Occipital lobe (tissue), 2 donors: Measurements from ENCODE around the gene SETDB2. TPM values are rescaled to one million over a fixed set of nuclear protein-coding genes. Genes with fewer than 3 reads are reported as not detected.

Experiments used
- DNase-seq: peaks from one replicate; lab custom pipeline; 2025; lab: John Stamatoyannopoulos, UW
- total RNA-seq: library from RNA; depleted of rRNA; stranded (reverse); fragments of >200 nt; gene quantifications from one replicate; pipeline ENCODE4 v1.2.3, GENCODE V29; 2014

SETDB2 gene
- total RNA-seq, 1 donor from 2014 or later = 20.7 TPM

DNA sequence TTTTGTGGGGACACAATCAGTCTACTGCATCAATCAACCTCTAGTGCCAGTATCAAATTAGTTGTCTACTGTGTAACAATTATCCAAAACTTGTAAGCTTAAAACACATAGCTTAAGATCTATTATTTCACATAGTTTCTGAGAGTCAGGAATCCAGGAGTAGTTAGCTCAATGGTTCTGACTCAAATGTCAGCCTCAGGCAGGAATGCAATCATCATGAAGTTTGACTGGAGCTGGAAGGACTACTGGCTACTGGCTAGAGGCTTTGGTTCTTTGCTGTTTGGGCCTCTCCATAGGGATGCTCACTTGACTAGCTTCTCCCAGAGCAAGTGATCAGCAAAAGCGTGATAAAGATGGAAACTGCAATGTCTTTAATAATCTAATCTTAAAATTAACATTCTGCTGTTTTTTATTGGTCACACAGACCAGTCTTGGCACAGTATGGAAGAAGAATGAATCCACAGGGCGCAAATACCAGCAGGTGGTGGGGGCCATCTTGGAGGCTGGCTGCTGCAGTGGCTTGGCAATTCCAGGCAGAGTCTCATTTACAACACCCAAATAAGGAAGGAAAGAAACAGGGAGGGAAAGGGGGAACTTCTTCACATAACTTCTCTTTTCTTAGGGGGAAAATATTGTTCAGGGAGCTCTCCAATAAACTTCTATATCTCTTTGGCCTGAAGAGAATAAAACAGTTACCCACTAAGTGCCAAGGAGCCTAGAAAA is 15.9 kb upstream of the SETDB2 start:
- DNase-seq = no peak

DNA sequence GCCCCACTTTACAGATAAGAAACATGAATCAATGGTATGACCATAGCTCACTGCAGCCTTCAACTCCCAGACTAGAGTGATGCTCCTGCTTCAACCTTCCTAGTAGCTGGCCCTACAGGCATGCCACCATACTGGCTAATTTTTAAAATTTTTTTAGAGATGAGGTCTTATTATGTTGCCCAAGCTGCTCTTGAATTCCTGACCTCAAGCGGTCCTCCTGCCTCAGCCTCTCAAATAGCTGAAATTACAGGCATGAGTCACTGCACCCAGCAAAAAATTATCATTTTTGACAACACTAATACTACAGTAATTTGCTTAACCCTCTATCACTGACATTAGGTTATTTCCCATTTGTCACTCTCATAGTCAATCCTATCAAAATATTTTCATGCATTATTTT is 15.0 kb upstream of the SETDB2 start:
- DNase-seq = no peak

DNA sequence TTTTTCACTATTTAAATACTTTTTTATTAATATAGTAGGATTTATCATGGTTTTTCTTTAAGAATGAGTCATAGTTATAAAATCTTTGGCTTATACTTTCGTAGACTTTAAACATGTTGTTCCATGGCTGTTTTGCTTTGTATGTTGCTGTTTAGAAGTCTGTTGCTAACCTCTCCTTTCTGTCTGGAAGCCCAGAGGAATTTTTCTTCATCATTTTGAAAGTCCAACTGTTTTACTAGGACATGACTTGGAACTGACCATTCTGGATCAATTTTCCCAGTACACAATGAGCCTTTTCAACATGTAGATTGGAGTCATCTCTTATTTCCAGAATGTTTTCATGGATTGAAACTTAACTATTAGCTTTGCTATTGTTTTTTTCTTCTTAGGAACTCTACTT is 8.1 kb upstream of the SETDB2 start:
- DNase-seq = no peak

DNA sequence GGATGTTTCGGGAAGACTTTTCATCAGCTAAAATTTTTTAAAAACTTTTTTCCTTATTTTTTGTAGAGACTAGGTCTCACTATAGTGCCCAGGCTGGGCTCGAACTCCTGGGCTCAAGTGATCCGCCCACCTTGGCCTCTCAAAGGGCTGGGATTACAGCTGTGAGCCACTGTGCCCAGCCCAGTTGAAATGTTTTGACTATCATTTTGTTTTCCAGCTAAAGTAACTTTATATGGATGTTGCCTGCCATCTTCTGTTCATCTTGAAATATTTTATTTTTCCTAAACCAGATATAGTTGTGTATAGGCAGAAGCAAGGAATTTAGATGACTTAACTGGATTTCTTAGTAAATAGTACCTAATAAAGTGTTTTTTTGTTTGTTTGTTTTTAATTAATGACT is 7.2 kb upstream of the SETDB2 start:
- no peak for DNase-seq

DNA sequence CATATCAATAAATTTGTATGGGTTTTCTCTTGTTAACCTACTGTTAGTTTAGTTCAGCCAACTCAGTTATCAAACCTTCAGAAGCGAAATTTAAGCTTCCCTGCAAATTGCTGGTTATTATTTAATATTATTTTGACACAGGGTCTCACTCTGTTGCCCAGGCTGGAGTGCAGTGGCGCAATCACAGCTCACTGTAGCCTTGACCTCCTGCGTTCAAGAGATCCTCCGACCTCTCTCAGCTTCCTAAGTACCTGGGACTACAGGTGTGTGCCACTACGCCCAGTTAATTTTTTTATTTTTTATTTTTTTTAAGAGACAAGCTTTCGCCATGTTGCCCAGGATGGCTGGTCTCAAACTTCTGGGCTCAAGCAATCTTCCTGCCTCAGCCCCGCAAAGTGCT is 6.4 kb upstream of the SETDB2 start:
- DNase-seq = no peak

DNA sequence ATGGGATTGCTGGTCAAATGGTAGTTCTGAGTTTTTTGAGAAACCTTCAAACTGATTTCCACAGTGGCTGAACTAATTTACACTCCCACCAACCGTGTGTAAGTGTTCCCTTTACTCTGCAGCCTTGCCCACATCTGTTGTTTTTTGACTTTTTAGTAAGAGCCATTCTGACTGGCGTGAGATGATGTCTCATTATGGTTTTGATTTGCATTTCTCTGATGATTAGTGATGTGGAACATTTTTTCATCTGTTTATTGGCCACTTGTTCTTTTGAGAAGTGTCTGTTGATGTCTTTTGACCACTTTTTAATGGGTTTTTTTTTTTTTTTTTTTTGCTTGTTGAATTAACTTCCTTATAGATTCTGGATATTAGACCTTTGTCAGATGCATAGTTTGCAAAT is 4.5 kb upstream of the SETDB2 start:
- no peak for DNase-seq

DNA sequence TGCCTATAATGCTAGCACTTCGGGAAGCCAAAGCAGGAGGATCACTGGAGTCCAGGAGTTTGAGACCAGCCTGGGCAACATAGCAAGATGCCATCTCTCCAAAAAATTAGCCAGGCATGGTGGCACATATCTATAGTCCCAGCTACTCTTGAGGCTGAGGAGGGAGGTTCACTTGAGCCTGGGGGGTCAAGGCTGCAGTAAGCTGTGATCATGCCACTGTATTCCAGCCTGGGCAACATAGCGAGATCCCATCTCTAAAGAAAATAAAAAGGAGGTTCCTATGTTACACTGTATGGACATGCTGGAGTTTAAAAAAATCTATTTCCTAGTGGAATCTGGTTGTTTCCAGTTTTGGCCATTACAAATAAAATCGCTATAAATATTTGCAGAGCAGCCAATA is 2.8 kb upstream of the SETDB2 start:
- DNase-seq = no peak

DNA sequence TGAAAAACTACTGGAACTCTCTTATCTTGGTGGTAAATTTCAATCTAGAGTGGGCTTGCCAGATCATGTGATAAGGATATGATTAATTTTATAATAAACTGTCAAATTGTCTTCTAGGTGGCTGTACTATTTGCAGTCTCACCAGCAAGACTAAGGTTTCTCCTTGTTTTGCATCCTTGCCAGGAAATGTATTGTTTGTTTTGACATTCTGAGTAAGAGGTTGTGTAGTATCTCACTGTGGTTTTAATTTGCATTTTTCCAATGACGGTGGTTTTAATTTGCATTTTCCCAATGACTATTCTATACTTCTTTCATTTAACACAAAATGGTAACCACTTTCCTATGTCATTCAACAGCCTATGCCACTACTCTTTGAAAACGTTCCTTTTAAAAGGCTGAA is 2.2 kb upstream of the SETDB2 start:
- no peak for DNase-seq

DNA sequence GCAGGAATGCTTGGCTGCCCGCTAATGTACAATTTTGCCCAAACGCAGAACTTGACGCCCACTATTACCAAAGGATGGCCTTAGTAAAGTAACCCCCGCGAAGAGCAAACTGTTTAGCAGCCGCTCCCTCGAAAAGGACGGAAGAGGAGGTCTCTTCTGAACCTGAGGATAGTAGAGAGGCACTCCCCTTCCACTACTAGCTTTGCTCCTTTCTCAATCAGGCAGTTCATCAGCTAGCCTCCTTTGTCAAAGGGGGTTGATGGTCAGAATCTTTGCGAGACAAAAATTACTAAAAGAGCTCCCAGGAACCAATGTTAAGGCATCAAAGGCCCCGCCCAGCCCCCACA is 744 bp upstream of the SETDB2 start:
- DNase-seq = peak; percentile 46

DNA sequence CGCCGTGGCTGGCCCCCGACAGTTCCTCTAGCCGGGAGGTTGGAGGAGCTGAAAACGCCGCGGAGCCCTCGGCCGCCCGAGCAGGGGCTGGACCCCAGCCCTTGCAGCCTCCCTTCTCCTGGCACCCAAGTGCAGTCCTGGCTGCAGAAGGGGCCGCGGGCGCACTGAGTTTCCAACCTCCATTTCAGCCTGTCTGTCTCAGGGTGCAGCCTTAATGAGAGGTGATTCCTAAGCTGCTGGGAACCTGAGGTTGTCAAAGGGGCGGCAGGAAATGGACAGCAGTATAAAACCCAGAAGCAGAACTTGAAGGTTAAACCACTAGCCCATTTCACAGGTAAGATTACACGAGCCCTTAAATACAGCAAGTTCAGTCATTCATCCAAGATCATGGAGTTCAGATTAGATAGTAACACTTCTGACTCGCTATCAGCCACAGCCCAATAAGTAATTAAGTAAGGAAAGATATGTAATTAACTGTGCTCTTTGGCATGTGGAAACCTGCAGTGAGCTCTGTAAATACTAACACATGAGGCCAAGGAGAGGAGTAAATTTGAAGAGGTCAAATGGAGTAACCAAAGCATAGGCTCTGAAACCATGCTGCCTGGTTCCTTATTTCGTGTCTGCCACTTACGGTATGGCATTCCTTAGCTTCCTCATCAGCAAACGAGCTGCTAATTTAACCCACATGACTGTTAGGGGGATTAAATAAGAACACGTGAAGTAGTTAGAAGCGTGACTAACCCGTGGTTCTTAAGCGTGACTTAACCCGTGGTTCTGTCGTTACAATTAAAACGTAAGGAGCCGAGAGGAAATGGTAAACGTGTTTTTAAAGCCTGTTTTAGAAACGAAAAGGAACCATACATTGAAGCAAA is 686 bp downstream of the SETDB2 start:
- DNase-seq = no peak

DNA sequence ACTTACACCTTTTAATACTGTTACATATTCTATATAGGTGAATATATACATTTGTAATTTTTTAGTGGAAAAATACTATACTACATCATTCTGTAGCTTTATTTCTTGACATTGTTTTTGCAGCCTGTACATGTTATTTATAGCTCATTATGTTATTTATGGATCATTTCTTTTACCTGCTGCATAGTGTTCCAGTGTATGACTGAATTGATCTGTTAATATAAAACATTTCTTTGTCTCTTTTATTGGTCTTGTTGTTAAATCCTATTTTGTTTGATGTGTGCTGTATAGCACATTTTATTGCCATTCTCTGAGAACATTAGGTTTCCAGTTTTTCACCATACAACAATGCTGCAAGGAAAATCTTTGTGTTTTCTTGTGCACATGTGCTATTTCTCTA is 2.4 kb downstream of the SETDB2 start:
- no peak for DNase-seq

DNA sequence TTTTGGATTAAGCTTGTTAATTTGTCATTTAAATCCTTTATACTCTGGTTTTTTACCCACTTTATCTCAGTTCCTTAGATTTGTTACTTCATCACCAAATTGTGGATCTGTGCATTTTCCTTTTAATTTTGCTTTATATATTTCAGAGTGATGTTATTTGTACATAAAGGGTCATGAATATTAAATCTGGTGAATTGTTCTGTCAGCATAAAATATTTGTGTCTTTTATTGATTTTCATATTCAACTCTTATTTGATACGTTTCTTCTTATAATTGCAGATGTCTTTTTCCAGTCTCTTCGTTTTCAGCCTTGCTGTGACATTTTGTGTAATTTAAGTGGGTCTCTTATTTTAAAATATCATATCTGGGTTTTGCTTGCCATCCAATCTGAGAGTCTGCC is 4.7 kb downstream of the SETDB2 start:
- DNase-seq = no peak

DNA sequence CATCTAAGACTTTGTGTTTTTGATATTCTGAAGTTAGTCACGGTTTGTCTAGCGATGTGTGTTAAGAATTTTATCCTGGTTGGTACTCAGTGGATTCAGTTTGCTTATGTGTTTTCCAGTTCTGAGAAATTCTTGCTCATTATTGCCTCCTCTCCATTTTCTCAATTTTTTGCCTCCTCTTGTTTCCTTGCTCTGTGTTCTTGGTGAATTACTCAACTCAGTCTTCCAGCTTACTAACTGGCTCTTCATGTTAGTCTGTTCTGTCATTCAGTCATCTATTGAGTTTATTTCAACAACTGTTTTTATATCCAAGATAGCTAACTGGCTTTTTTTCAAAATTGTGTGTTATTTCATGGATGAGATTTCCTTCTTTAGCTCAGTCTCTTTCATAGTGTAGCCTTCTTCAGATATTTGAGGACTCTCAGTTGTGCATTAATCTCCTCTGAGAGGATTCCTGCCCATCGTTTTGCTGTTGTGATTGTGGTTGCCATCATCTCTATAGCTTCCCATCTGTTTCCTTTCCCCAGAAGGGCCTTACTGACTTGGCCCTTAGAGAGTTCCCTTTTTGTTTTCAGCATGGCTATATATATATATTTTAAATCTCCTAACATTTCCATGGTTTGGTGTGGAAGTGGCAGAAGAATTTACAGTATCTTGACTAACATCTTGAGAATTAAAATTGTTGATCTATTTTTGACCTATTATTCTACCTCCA is 6.2 kb downstream of the SETDB2 start:
- DNase-seq = no peak

DNA sequence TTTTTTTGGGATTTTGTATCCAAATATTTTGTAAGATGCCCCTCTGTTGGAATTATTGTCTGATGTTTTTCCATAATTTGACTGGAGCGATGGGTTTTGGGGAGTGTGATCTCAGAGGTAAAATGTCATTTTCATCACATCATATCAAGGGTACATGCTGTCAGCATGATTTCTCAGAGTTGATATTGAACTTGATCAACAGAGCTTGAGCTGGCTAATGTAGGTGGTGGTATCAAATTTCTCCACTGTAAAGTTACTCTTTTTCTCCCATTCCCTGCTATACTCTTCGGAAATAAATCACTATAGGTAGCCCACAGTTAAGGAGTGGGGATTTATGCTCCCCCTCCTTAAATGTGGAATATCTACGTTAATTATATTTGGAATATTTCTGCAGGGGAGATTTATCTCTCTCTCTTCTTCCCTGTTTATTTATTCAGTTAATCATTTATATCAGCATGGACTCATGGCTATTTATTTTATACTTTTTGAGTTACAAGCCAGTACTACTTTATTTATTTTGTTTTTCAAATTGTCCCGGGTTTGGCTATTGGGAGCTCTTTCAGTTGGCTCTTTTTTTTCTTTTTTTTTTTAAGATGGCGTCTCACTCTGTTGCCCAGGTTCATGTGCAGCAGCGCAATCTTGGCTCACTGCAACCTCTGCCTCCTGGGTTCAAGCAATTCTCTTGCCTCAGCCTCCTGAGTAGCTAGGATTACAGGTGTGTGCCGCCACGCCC is 8.8 kb downstream of the SETDB2 start:
- no peak for DNase-seq

DNA sequence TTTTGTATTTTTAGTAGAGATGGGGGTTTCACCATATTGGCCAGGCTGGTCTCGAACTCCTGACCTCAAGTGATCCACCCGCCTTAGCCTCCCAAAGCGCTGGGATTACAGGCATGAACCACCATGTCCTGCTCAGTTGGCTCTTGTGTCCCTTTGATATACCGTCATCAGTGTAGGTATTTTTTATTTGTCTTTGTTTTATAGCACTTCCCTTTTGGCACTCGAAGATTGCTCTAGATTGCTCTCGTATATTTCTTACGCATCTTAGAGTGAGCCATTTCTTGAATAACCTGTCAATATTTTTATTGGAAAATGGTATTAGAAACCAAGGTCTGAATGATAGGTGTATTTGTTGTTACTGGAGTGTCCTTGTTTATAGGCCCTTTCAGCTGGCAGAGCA is 9.4 kb downstream of the SETDB2 start:
- DNase-seq = no peak

DNA sequence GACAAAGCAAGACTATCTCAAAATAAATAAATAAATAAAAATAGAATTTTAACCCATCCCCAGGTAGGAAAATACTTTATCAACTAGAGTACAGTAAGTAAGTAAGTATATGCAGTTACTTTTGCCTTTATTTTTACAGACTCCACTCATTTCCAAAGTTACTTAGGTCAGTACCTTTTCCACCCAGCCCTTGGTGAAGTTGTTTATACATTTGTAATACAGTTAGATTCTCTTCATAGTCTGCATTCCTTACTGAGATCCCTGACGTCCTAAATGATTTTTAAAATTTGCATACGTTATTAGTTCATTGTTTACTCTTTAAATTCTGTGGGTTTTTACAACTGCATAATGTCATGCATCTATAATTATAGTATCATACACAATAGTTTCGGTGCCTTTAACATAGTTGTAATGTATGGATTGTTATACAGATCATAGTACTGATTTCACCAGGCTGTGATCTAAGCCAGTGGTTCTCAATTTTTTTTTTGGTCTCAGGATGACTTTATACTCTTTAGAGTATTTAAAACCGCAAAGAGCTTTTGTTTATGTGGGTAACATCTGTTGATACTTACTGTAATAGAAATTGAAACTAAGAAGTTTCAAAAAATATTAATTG is 10.4 kb downstream of the SETDB2 start:
- DNase-seq = no peak

DNA sequence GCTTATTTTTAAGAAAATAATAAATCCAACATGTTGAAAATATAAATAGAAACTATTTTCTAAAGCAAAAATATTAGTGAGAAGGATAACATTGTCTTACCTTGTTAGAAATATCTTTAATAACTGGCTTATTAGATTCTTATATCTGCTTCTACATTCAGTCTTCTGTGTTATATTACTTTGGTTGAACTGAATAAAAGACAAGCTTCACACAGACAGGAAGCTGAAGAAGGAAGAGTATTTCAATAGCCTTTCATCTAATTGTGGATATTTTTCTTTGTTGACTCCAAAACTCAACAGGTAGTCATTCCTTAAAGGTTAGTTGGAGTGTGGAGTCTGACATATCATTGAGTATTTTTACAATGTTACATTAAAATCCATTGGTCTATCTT is 10.9 kb downstream of the SETDB2 start:
- DNase-seq = no peak

DNA sequence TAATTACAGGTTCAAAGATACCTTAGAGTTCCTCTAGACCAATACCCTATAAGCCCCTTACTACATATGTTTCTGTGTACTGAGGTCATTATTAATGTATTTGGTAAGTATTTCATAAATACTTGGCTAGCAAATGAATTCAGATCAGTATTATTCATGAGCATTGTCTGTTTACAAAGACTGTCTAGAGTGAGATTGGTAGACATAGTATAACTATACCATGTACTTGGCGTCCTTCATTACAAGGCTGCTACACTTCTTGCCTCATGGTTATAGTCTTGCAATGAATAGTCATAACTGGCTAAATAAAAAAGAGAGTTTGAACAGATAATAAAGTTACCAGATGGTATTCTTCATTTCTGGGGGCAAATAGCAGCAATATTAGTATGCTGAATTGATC is 12.1 kb downstream of the SETDB2 start:
- DNase-seq = no peak

DNA sequence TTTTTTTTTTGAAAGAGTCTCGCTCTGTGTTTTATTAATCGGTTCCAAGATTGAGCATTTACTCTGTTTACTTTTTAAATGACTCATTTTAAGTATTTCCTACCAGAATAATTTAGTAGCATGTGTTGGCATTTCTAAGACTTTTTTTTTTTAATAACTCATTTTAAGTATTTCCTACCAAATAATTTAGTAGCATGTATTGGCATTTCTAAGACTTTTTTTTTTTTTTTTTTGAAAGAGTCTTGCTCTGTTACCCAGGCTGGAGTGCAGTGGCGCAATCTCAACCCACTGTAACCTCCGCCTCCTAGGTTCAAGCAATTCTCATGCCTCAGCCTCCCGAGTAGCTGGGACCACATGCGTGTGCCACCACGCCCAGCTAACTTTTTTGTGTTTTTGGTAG is 13.1 kb downstream of the SETDB2 start:
- no peak for DNase-seq

DNA sequence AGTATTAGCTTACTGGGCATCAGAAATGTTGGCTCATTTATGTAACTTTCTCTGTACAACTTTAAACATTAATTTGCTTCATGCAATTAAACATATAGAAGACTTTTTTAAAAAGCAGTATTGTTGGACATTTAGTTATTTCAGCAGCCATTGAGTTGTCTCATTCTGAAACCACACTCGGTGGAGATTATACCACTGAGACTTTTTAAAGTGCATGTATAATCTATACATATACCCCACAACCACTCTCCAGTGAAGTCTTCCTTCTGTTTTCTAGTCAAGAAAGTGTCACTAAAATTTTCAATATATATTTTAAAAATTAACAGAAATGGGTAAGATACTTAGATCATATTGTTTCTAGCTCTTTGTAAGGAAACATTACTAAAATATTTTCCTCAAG is 15.5 kb downstream of the SETDB2 start:
- DNase-seq = no peak

DNA sequence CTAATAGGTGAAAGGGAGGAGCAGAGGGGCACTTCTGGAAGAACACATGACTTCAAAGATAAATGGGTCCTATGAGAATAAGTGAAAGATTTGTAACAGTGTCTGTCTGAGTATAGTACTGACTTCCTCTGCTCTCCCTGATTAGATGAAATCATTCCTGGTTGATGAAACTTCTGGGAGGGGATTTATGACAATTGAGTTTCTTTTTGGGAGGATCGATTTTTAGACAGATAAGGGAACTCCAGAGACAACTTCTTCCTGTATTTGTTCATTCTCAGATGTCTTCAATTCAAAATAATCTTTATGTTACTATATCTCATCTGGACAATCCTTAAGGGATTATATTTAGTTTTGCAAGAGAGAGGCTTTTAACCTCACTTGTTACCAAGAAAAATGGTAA is 20.0 kb downstream of the SETDB2 start:
- DNase-seq = no peak
